GM06990 (cell line): ENCODE data around the gene PARG.

Experiments
- DNase-seq: peaks from one replicate; pipeline ENCODE4 v3.0.0-alpha.2; 2011; ENCODE audit not compliant: insufficient read length; ENCODE audit errors: extremely low read depth
- H3K27me3 ChIP-seq: replicated peaks from 2 replicates; pipeline ENCODE4 v1.6.0; 2011; ENCODE audit warnings: low read length; ENCODE audit not compliant: control insufficient read depth, insufficient read depth
- H3K36me3 ChIP-seq: 2 replicates; pipeline ENCODE4 v1.5.1; 2011; ENCODE audit warnings: low read length; ENCODE audit not compliant: control insufficient read depth, insufficient read depth
- H3K4me3 ChIP-seq: replicated peaks from 2 replicates; pipeline ENCODE4 v1.5.1; 2011; ENCODE audit warnings: low read depth, mild to moderate bottlenecking, control low read depth, low read length
- CTCF ChIP-seq: IDR thresholded peaks from 2 replicates; pipeline ENCODE4 v1.5.1; 2011; ENCODE audit warnings: low read length, control low read depth, mild to moderate bottlenecking, inconsistent platforms; ENCODE audit not compliant: insufficient read depth, poor library complexity, severe bottlenecking

The PARG gene

DNA sequence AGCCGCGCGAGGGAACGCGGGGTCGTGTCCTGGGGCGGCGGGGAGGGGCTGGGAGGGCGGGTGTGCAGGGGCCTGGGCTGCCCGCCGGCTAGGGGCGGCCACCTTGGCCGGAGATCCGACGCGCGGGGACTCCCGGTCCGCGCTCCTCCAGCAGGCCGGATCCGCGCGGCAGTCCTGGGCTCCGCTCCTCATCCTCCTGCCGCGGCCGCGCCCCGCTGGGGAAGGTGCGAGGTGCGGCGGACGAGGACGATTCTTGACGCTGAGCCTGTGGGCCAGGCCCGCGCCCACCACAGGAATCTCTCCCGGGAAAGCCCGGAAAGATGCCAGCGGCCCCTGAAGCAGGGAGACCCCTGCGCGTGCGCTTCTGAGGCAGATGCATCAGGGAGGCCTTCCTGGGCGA, 173.1 kb downstream of the PARG start:
- no peak for TF ChIP-seq CTCF
- Histone ChIP-seq H3K36me3 (no peaks in the 10 kb centered on the region), H3K27me3 (no peaks in the 10 kb centered on the region; the same call in 1 of the 2 replicates), H3K4me3 (no peak overlapping the region)
- no peak for DNase-seq

GRCh38 chr10:49768329-49768728, 173.5 kb downstream of the PARG start:
- Histone ChIP-seq H3K4me3 (no peak overlapping the region), H3K36me3 (no peaks in the 10 kb centered on the region), H3K27me3 (no peaks in the 10 kb centered on the region; the same call in 1 of the 2 replicates)
- TF ChIP-seq CTCF, result no peak
- no peak for DNase-seq
